Measurements from ENCODE around the gene PAX8.

The PAX8 gene

GRCh38 chr2:113258471-113259147 is 20.1 kb downstream of the PAX8 start (continued):
- TF ChIP-seq ZNF513 (tag by site-specific recombination; IDR thresholded peaks at IDR 0.05) (no peak), ZNF776 (tag by site-specific recombination; IDR thresholded peaks at IDR 0.05; ENCODE audit: borderline replicate concordance) (no peak), ZNF148 (tag by site-specific recombination; IDR thresholded peaks at IDR 0.05; ENCODE audit: borderline replicate concordance) (no peak)

GRCh38 chr2:113257516-113258264 is 21.0 kb downstream of the PAX8 start:
- Histone ChIP-seq H3K27ac (ENCODE audit: extremely low read depth, low read depth, low read length) (no peak overlapping the region), H3K9me3 (ENCODE audit: control insufficient read depth, insufficient read depth, low read depth, low read length) (no peaks in the 10 kb centered on the region), H3K4me1 (ENCODE audit: control insufficient read depth, insufficient read depth, low read length) (no peaks in the 10 kb centered on the region), H3K36me3 (ENCODE audit: control insufficient read depth in 2 of 2, insufficient read depth in 1 of 2, low read length in 2 of 2) (no peaks in the 10 kb centered on the region), H3K4me3 (ENCODE audit: low read depth, low read length) (no peak overlapping the region)
- CTCF ChIA-PET = interaction anchor here (0.7 to 3.2 kb wide), 4 partner anchors 9 to 178 kb away, joined by 3 to 20 read pairs (median 8); no protein-coding TSS in a partner anchor
- POLR2A ChIA-PET = interaction anchor here (0.6 kb wide), 1 partner anchor 755 kb away, joined by 3 read pairs; no protein-coding TSS in a partner anchor
- TF ChIP-seq ZNF138 (tag by site-specific recombination; IDR thresholded peaks at IDR 0.05; ENCODE audit: borderline replicate concordance) (no peak), TCF7L2 (IDR thresholded peaks at IDR 0.05; ENCODE audit: borderline replicate concordance, low read depth, low read length) (no peak), ZNF501 (tag by site-specific recombination; IDR thresholded peaks at IDR 0.05) (no peak), ZSCAN23 (tag by site-specific recombination; IDR thresholded peaks at IDR 0.05) (no peak), ELK4 (IDR thresholded peaks at IDR 0.05; ENCODE audit: borderline replicate concordance, low read depth, low read length) (no peak), ZNF398 (tag by site-specific recombination; IDR thresholded peaks at IDR 0.05) (peak; percentile 33; the same call in 1 of the 2 replicates), ZNF335 (tag by site-specific recombination; conservative IDR thresholded peaks at IDR 0.05) (no peak)

GRCh38 chr2:113255140-113256070 is 23.3 kb downstream of the PAX8 start:
- Histone ChIP-seq H3K27ac (ENCODE audit: extremely low read depth, low read depth, low read length) (no peak overlapping the region), H3K4me3 (ENCODE audit: low read depth, low read length) (no peak overlapping the region), H3K36me3 (ENCODE audit: control insufficient read depth in 2 of 2, insufficient read depth in 1 of 2, low read length in 2 of 2) (no peaks in the 10 kb centered on the region), H3K4me1 (ENCODE audit: control insufficient read depth, insufficient read depth, low read length) (no peaks in the 10 kb centered on the region), H3K9me3 (ENCODE audit: control insufficient read depth, insufficient read depth, low read depth, low read length) (no peaks in the 10 kb centered on the region)
- ChIA-PET CTCF (interaction anchor here (0.6 to 8.4 kb wide), 9 partner anchors 10 to 175 kb away, joined by 3 to 66 read pairs (median 4); no protein-coding TSS in a partner anchor), POLR2A (no interaction called here)
- no peak for TF ChIP-seq SP3 (tag by site-specific recombination; IDR thresholded peaks at IDR 0.05)
